SU-DHL-6 (cell line): ENCODE results near the gene RAB39B.

Experiments
- H2AFZ ChIP-seq: fragments of 200-600 bp; sonication (generic); 2 replicates; pipeline ENCODE4 v1.6.1; 2014; ENCODE audit warnings: low read depth, mild to moderate bottlenecking, moderate library complexity, mixed read lengths, antibody characterized with exemption, low read length; ENCODE audit not compliant: severe bottlenecking
- H3F3A ChIP-seq: fragments of 200-600 bp; shearing (Covaris generic); 2 replicates; pipeline ENCODE4 v1.6.0; 2016; ENCODE audit warnings: antibody characterized with exemption, mild to moderate bottlenecking; ENCODE audit not compliant: insufficient read depth
- H3K27ac ChIP-seq: fragments of 200-600 bp; sonication (generic); 2 replicates; pipeline ENCODE4 v1.5.1; 2016; ENCODE audit warnings: low read depth, mild to moderate bottlenecking, low read length, moderate library complexity, mixed read lengths
- H3K27me3 ChIP-seq: fragments of 200-600 bp; sonication (generic), shearing (Covaris generic); 2 replicates; pipeline ENCODE4 v1.6.0; 2014; ENCODE audit warnings: mild to moderate bottlenecking, low read length
- H3K36me3 ChIP-seq: fragments of 200-600 bp; sonication (generic); 2 replicates; pipeline ENCODE4 v1.6.1; 2014; ENCODE audit warnings: mild to moderate bottlenecking, low read length, mixed read lengths
- H3K4me2 ChIP-seq: fragments of 300-600, 200-600 bp; shearing (Covaris generic), sonication (generic); 2 replicates; pipeline ENCODE4 v1.6.0; 2014; ENCODE audit warnings: low read length, low read depth, mild to moderate bottlenecking; ENCODE audit not compliant: poor library complexity, severe bottlenecking
- H3K4me3 ChIP-seq: fragments of 200-600 bp; sonication (generic); 2 replicates; pipeline ENCODE4 v1.5.1; 2014; ENCODE audit warnings: antibody characterized with exemption, low read length, mild to moderate bottlenecking, mixed read lengths; ENCODE audit not compliant: insufficient read depth, poor library complexity, severe bottlenecking
- H3K79me2 ChIP-seq: fragments of 200-600 bp; sonication (generic); 2 replicates; pipeline ENCODE4 v1.6.1; 2014; ENCODE audit warnings: mild to moderate bottlenecking, low read length, moderate library complexity; ENCODE audit not compliant: insufficient read depth
- H3K9ac ChIP-seq: fragments of 200-600 bp; sonication (generic); 2 replicates; pipeline ENCODE4 v1.7.0; 2014; ENCODE audit warnings: mild to moderate bottlenecking, low read length
- H3K9me2 ChIP-seq: fragments of 200-600 bp; sonication (generic); replicated peaks from 2 replicates; pipeline ENCODE4 v1.6.1; 2014; ENCODE audit warnings: low read length; ENCODE audit not compliant: insufficient read depth
- H3K9me3 ChIP-seq: fragments of 200-600 bp; sonication (generic); 2 replicates; pipeline ENCODE4 v1.6.1; 2014; ENCODE audit warnings: low read length, mixed read lengths; ENCODE audit not compliant: insufficient read depth
- H4K20me1 ChIP-seq: fragments of 200-600 bp; sonication (generic); 2 replicates; pipeline ENCODE4 v1.6.1; 2014; ENCODE audit warnings: low read depth, mild to moderate bottlenecking, antibody characterized with exemption, low read length, moderate library complexity, mixed read lengths
- EZH2phosphoT487 ChIP-seq: fragments of 200-600 bp; sonication (generic), shearing (Covaris generic); conservative IDR thresholded peaks from 2 replicates; pipeline ENCODE4 v1.6.1; 2018; ENCODE audit warnings: mild to moderate bottlenecking, antibody characterized with exemption, low read length, moderate library complexity, mixed read lengths
- TF ChIP-seq, protein P1 (sequence below): fragments of 200-600 bp; sonication (generic); IDR thresholded peaks from one replicate; pipeline ENCODE4 v1.5.1; 2017; ENCODE audit warnings: antibody characterized with exemption, mild to moderate bottlenecking, low read length, moderate library complexity; ENCODE audit not compliant: insufficient read depth, poor library complexity, severe bottlenecking

RAB39B gene

DNA sequence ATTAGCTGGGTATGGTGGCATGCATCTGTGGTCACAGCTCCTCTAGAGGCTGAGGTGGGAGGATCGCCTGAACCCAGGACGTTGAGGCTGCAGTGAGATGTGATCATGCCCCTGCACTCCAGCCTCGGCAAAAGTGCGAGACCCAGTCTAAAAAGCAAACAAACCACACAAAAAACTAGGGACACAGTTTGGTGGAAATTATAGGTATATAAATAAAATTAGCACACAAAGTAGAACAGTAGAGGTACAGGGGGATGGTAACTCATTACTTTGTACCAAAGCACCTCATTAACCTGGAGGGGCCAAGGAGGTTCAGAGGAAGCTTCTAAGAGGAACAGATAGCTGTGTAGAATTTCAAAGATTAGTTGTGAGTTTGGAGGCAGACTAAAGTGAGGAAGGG is 42.9 kb downstream of the RAB39B start:
- TF ChIP-seq, protein P1, sequence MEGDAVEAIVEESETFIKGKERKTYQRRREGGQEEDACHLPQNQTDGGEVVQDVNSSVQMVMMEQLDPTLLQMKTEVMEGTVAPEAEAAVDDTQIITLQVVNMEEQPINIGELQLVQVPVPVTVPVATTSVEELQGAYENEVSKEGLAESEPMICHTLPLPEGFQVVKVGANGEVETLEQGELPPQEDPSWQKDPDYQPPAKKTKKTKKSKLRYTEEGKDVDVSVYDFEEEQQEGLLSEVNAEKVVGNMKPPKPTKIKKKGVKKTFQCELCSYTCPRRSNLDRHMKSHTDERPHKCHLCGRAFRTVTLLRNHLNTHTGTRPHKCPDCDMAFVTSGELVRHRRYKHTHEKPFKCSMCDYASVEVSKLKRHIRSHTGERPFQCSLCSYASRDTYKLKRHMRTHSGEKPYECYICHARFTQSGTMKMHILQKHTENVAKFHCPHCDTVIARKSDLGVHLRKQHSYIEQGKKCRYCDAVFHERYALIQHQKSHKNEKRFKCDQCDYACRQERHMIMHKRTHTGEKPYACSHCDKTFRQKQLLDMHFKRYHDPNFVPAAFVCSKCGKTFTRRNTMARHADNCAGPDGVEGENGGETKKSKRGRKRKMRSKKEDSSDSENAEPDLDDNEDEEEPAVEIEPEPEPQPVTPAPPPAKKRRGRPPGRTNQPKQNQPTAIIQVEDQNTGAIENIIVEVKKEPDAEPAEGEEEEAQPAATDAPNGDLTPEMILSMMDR, result no peak
- TF ChIP-seq EZH2phosphoT487, result no peak
- Histone ChIP-seq H3K9ac (no peak overlapping the region), H3K79me2 (peaks cover 46% of the 10 kb centered on the region), H3K27me3 (no peaks in the 10 kb centered on the region), H2AFZ (no peak overlapping the region), H4K20me1 (0 out of 2 replicates have a peak, but pooled peaks cover 5% of the 10 kb centered on the region), H3F3A (no peaks in the 10 kb centered on the region), H3K27ac (no peak overlapping the region), H3K4me3 (no peak overlapping the region), H3K4me2 (no peak overlapping the region), H3K36me3 (peaks cover 2% of the 10 kb centered on the region; the same call in 1 of the 2 replicates), H3K9me3 (no peaks in the 10 kb centered on the region), H3K9me2 (no peaks in the 10 kb centered on the region)

DNA sequence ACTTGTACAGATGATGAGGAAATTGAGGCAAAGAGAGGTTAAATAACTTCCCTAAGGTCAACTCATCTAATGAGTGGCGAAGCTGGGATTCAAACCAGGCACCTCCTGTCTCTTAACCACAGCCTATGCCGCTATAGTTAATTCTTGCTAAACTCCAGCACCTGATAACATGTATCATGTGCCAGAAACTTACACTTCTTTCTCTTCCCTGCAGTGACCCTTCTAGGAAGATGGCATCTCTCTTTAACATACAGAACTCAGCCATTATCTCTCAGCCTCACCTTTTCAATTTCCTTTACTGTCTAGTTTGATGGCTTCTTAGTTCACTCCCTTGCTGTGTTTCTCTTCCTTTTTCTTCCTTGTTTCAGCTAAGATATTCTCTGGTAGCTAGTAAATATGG is 45.5 kb downstream of the RAB39B start:
- H3K36me3 ChIP-seq, result peaks cover 2% of the 10 kb centered on the region; the same call in 1 of the 2 replicates
- no peaks in the 10 kb centered on the region for H3K9me2 ChIP-seq
- TF ChIP-seq, protein P1, result no peak
- TF ChIP-seq EZH2phosphoT487, result no peak
- H3K4me3 ChIP-seq, result no peak overlapping the region
- peak overlapping the region; percentile 98 for H3K4me2 ChIP-seq
- no peaks in the 10 kb centered on the region; the same call in 1 of the 2 replicates for H3F3A ChIP-seq
- peaks cover 46% of the 10 kb centered on the region for H3K79me2 ChIP-seq
- H4K20me1 ChIP-seq, result 0 out of 2 replicates have a peak, but pooled peaks cover 5% of the 10 kb centered on the region
- H3K27ac ChIP-seq, result no peak overlapping the region
- no peaks in the 10 kb centered on the region for H3K27me3 ChIP-seq
- H3K9ac ChIP-seq, result no peak overlapping the region
- H3K9me3 ChIP-seq, result no peaks in the 10 kb centered on the region
- H2AFZ ChIP-seq, result no peak overlapping the region

DNA sequence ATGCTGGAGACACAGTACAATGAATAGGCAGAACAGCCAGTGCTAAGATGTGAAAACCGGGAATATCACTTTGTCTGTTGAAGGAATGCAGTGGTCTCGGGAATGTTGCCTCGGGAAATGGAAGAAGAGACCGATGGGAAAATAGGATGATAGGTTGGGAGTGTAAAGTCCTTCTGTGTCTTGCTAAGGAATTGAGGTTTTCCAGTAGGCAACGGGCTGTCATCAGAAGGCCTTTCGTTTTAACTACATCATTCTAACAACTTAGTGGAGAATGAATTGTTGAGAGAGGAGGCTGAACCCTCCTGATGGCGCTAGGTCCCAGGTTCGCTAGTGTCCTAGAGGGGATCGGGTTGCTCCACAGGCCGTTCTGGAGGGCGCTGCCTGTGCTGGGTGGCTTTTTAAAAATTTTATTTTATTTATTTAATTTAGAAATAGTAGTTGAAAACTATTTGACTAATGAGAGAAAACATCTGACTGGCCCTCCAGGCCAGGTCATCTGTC is 47.3 kb downstream of the RAB39B start:
- Histone ChIP-seq H3K79me2 (peaks cover 44% of the 10 kb centered on the region), H3K4me2 (peak overlapping the region; percentile 98), H3K4me3 (peak overlapping the region; percentile 92), H3K27me3 (no peaks in the 10 kb centered on the region), H3K9me2 (no peaks in the 10 kb centered on the region), H3K36me3 (peaks cover 2% of the 10 kb centered on the region; the same call in 1 of the 2 replicates), H3K27ac (peak overlapping the region; percentile 53; the same call in 1 of the 2 replicates), H3K9me3 (no peaks in the 10 kb centered on the region), H3K9ac (peak overlapping the region; percentile 80), H4K20me1 (0 out of 2 replicates have a peak, but pooled peaks cover 5% of the 10 kb centered on the region), H3F3A (no peaks in the 10 kb centered on the region; the same call in 1 of the 2 replicates), H2AFZ (peak overlapping the region; percentile 73)
- TF ChIP-seq, protein P1, result no peak
- no peak for TF ChIP-seq EZH2phosphoT487
